ENCODE measurements around the gene BNIP5.

DNA sequence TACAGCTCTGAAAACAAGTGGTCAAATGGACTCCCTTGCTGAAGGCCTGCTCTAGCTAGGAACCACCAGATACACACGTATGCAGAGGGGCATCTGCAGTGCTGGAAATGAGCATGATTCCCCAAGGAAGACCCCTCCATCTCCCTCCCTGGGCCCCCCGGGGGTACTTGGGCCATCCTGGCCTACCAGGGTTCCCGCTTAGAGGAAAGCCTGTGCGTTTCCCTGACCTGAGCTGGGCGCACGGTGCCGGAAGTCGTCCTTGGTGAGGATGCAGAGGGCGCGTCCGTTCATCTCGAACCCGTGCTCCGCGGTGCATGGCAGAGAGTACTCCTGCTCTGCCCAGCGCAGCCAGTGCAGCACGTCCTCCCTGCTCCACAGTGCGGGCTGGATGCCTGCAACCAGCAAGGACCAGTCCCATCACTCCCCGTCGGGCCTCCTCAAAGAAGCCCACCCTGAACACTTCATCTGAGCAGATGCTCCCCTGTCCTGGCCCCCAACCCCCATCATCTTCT lies 39.0 kb upstream of the BNIP5 start:
- TF ChIP-seq, protein P1, sequence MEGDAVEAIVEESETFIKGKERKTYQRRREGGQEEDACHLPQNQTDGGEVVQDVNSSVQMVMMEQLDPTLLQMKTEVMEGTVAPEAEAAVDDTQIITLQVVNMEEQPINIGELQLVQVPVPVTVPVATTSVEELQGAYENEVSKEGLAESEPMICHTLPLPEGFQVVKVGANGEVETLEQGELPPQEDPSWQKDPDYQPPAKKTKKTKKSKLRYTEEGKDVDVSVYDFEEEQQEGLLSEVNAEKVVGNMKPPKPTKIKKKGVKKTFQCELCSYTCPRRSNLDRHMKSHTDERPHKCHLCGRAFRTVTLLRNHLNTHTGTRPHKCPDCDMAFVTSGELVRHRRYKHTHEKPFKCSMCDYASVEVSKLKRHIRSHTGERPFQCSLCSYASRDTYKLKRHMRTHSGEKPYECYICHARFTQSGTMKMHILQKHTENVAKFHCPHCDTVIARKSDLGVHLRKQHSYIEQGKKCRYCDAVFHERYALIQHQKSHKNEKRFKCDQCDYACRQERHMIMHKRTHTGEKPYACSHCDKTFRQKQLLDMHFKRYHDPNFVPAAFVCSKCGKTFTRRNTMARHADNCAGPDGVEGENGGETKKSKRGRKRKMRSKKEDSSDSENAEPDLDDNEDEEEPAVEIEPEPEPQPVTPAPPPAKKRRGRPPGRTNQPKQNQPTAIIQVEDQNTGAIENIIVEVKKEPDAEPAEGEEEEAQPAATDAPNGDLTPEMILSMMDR (IDR thresholded peaks at IDR 0.05) = no peak
- no peak for TF ChIP-seq POLR2A (IDR thresholded peaks at IDR 0.05)
- no peak for TF ChIP-seq POLR2AphosphoS5 (IDR thresholded peaks at IDR 0.05)
